Keratinocyte (primary cell): ENCODE results near the gene ATRNL1.

Experiments
- EZH2 ChIP-seq: IDR thresholded peaks from one replicate; pipeline ENCODE4 v1.6.1; 2012; ENCODE audit warnings: inconsistent platforms, mild to moderate bottlenecking, low read length, moderate library complexity
- TF ChIP-seq, protein P1 (sequence below), 3 experiments: IDR thresholded peaks in 1 of 3; conservative IDR thresholded peaks in 1 of 3; optimal IDR thresholded peaks in 1 of 3; 2 replicates in 2 of 3; 3 replicates in 1 of 3; pipeline versions ENCODE3 to v1.5.1; 2011; ENCODE audit warnings: low read length in 3 of 3, mild to moderate bottlenecking in 3 of 3, moderate library complexity in 2 of 3, control low read depth in 1 of 3, inconsistent platforms in 1 of 3; ENCODE audit not compliant: insufficient read depth in 2 of 3; ENCODE audit errors: extremely low read depth in 1 of 3

DNA sequence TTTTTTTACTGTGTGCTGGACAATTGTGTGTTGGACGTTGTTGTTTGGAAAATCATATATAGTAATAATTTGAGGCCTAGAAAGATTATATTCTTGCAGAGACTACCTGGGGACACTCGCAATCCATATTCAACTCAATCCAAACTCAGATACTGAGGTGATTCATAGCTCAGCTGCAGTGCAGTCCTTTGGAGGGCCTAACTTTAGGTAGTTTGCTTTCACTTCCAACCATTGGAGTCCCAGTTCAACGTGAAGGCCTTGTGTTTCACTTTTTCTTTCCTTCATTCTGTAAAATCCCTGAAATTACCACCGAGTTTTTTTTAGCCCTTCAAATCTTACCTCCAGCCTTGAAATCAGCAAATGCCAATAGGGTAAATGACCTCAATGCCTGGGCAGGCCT, 32.3 kb downstream of the ATRNL1 start:
- TF ChIP-seq, protein P1, sequence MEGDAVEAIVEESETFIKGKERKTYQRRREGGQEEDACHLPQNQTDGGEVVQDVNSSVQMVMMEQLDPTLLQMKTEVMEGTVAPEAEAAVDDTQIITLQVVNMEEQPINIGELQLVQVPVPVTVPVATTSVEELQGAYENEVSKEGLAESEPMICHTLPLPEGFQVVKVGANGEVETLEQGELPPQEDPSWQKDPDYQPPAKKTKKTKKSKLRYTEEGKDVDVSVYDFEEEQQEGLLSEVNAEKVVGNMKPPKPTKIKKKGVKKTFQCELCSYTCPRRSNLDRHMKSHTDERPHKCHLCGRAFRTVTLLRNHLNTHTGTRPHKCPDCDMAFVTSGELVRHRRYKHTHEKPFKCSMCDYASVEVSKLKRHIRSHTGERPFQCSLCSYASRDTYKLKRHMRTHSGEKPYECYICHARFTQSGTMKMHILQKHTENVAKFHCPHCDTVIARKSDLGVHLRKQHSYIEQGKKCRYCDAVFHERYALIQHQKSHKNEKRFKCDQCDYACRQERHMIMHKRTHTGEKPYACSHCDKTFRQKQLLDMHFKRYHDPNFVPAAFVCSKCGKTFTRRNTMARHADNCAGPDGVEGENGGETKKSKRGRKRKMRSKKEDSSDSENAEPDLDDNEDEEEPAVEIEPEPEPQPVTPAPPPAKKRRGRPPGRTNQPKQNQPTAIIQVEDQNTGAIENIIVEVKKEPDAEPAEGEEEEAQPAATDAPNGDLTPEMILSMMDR (optimal IDR thresholded peaks at IDR 0.05 in 1 of 3, IDR thresholded peaks at IDR 0.05 in 1 of 3, conservative IDR thresholded peaks at IDR 0.05 in 1 of 3; ENCODE audit: extremely low read depth in 1 of 3, insufficient read depth in 2 of 3, low read length in 3 of 3): no peak
- TF ChIP-seq EZH2: no peak
